ENCODE data around the gene FRMPD4.

The FRMPD4 gene

DNA sequence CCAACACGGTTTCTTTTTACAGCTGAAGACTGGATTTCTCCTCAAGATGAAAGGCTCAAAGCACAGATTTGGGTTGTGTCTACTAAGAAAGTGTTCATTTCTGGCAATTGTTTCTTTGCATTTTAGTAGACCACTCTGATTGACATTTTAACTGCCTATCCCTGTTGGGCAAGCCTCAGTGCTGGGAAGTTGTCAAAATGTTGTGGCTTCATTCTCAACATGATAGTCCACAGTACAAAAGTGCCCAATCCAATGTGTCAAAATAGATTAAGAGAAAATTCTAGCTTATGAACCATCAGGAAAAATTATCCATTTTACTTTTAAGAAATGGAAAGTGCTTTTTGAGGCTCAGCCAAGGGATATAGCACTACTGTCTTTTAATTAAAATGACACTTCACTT lies 329.0 kb downstream of the FRMPD4 start:
- TF ChIP-seq, protein P1, sequence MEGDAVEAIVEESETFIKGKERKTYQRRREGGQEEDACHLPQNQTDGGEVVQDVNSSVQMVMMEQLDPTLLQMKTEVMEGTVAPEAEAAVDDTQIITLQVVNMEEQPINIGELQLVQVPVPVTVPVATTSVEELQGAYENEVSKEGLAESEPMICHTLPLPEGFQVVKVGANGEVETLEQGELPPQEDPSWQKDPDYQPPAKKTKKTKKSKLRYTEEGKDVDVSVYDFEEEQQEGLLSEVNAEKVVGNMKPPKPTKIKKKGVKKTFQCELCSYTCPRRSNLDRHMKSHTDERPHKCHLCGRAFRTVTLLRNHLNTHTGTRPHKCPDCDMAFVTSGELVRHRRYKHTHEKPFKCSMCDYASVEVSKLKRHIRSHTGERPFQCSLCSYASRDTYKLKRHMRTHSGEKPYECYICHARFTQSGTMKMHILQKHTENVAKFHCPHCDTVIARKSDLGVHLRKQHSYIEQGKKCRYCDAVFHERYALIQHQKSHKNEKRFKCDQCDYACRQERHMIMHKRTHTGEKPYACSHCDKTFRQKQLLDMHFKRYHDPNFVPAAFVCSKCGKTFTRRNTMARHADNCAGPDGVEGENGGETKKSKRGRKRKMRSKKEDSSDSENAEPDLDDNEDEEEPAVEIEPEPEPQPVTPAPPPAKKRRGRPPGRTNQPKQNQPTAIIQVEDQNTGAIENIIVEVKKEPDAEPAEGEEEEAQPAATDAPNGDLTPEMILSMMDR (conservative IDR thresholded peaks at IDR 0.05; ENCODE audit: low read depth): no peak
- POLR2A ChIA-PET (ENCODE audit: low non-redundant PET): no interaction called here
- CTCF ChIA-PET: no interaction called here
- H3K27ac ChIP-seq: no peak overlapping the region
- DNase-seq (ENCODE audit: low spot score): no peak

- CTCF ChIA-PET: no interaction called here
- POLR2A ChIA-PET (ENCODE audit: low non-redundant PET): no interaction called here
- no peak for DNase-seq (ENCODE audit: low spot score)
- TF ChIP-seq, protein P1 (conservative IDR thresholded peaks at IDR 0.05; ENCODE audit: low read depth): no peak
- H3K27ac ChIP-seq: peak overlapping the region; percentile 54
Observed at GRCh38 chrX:12469296-12469695, 331.0 kb downstream of the FRMPD4 start.

DNA sequence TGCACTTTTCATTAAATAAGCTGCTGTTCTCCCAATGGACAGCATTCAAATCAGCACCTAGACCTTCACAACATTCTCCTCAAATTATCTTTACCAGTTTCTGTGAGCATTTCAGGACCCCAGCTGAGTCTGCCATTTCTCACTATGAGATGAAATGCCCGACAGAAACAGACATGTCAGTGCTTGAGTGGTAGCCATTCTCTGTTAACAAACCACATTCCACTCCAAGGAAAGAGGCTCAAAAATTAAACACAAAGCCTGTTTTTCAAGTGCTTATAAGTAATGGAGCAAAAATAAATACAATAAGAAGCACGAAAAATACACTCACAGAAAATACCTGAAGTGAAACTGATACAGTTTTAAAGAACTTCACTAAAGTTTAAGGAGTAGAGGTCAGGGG lies 332.8 kb downstream of the FRMPD4 start:
- no peak overlapping the region for H3K27ac ChIP-seq
- DNase-seq (ENCODE audit: low spot score): no peak
- TF ChIP-seq, protein P1 (conservative IDR thresholded peaks at IDR 0.05; ENCODE audit: low read depth): no peak
- CTCF ChIA-PET: interaction anchor here (0.8 kb wide), 1 partner anchor 208 kb away, joined by 3 read pairs; no protein-coding TSS in a partner anchor
- POLR2A ChIA-PET (ENCODE audit: low non-redundant PET): no interaction called here

GRCh38 chrX:12480956-12481355 lies 342.7 kb downstream of the FRMPD4 start:
- CTCF ChIA-PET: no interaction called here

DNA sequence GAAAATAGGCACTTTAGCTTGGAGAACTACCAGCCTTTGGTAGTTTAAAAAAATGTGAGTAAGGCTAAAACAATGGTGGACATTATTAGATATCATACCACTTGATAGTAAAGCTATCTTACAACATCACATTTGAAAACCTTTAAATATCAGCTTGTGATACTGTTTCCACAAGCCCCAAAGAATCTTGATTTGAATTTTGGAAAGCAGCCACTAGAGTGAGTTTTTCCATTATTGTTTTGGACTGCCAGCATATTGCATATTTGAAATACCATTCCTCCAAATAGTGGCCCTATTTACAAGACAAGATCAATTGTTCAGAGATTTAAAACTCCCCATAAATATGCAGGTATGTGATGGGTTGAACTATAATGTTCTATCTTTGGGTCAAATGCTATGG lies 349.9 kb downstream of the FRMPD4 start:
- TF ChIP-seq, protein P1 (conservative IDR thresholded peaks at IDR 0.05; ENCODE audit: low read depth): no peak
- ChIA-PET POLR2A (ENCODE audit: low non-redundant PET) (no interaction called here), CTCF (interaction anchor here (0.7 kb wide), 1 partner anchor 214 kb away, joined by 4 read pairs; no protein-coding TSS in a partner anchor)
- DNase-seq (ENCODE audit: low spot score): no peak
- H3K27ac ChIP-seq: no peak overlapping the region

More at GRCh38 chrX:12480956-12481355, 342.7 kb downstream of the FRMPD4 start:
- H3K27ac ChIP-seq: no peak overlapping the region
- TF ChIP-seq, protein P1 (conservative IDR thresholded peaks at IDR 0.05; ENCODE audit: low read depth): no peak
- POLR2A ChIA-PET (ENCODE audit: low non-redundant PET): no interaction called here
- DNase-seq (ENCODE audit: low spot score): no peak

DNA sequence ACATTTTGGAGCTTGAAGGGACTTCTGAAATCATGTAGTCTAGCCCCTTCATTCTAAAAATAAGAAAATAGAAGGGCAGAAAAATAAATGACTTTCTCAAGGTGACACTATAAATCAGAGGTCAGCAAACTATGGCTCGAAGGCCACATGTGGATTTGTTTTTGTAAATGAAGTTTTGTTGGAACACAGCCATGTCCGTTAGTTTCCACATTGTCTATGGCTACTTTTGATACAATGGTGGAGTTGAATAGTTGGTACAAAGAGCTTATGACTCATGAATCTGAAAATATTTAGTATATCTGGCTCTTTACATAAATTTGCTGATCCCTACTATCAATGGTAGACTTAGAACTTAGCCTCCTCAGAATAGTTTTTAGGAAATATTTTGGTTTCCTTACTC lies 350.5 kb downstream of the FRMPD4 start:
- TF ChIP-seq, protein P1 (conservative IDR thresholded peaks at IDR 0.05; ENCODE audit: low read depth): no peak
- no peak for DNase-seq (ENCODE audit: low spot score)
- no peak overlapping the region for H3K27ac ChIP-seq
- CTCF ChIA-PET: no interaction called here
- POLR2A ChIA-PET (ENCODE audit: low non-redundant PET): no interaction called here

- TF ChIP-seq, protein P1 (conservative IDR thresholded peaks at IDR 0.05; ENCODE audit: low read depth): no peak
- CTCF ChIA-PET: no interaction called here
- no peak for DNase-seq (ENCODE audit: low spot score)
- H3K27ac ChIP-seq: no peak overlapping the region
- POLR2A ChIA-PET (ENCODE audit: low non-redundant PET): no interaction called here
Observed at GRCh38 chrX:12489341-12489740, 351.1 kb downstream of the FRMPD4 start.

Measured in RWPE1 (cell line).